Adrenal gland (tissue), 12 donors: ENCODE data around the gene C10orf143. TPM values are rescaled to one million over a fixed set of nuclear protein-coding genes. Genes with fewer than 3 reads are reported as not detected.

Experiments used
- DNase-seq, 7 donors: peaks; one replicate each; pipeline ENCODE4 v3.0.0-alpha.2; 2019 to 2020
- H3K27ac ChIP-seq, 5 donors: fragments of 200-600 bp; sonication (generic) in 4 of 5; 1 replicate in 3 of 5; 2 replicates in 2 of 5; pipeline versions ENCODE4 v1.5.1 to v1.8.0; 2016 to 2020; ENCODE audit warnings: mild to moderate bottlenecking in 1 of 5
- H3K27me3 ChIP-seq: fragments of 200-600 bp; 2 replicates; pipeline ENCODE4 v1.8.0; 2021
- H3K36me3 ChIP-seq, 2 donors: fragments of 200-600 bp; replicated peaks in 1 of 2; 1 replicate in 1 of 2; 2 replicates in 1 of 2; pipeline versions ENCODE4 v1.5.1 to v1.8.0; 2018 to 2022
- H3K4me1 ChIP-seq, 2 donors: fragments of 200-600 bp; replicated peaks in 1 of 2; 1 replicate in 1 of 2; 2 replicates in 1 of 2; pipeline versions ENCODE4 v1.5.1 to v1.8.0; 2018 to 2021
- H3K4me3 ChIP-seq, 4 donors: fragments of 200-600 bp; sonication (generic) in 3 of 4; one replicate each; pipeline ENCODE4 v1.5.1; 2016 to 2018
- H3K9me3 ChIP-seq, 3 donors: fragments of 200-600 bp; sonication (generic) in 1 of 3; replicated peaks in 1 of 3; 1 replicate in 2 of 3; 2 replicates in 1 of 3; pipeline versions ENCODE4 v1.5.1 to v1.8.0; 2016 to 2021
- CTCF ChIP-seq, 6 experiments: fragments of 450-650 bp in 4 of 6; fragments of 200-600 bp in 2 of 6; sonication (generic) in 1 of 6; IDR thresholded peaks; 1 replicate in 5 of 6; 2 replicates in 1 of 6; pipeline versions ENCODE4 v1.5.1 to v1.8.0; 2016 to 2021; ENCODE audit warnings: antibody characterized with exemption in 6 of 6, mild to moderate bottlenecking in 2 of 6, moderate library complexity in 1 of 6
- POLR2A ChIP-seq, 2 donors: fragments of 450-650 bp; IDR thresholded peaks; one replicate each; pipeline ENCODE4 v1.6.1; 2017; ENCODE audit warnings: antibody characterized with exemption in 2 of 2, mild to moderate bottlenecking in 2 of 2, moderate library complexity in 1 of 2
- WGBS, 4 donors: extraction: QIAGEN DNeasy Blood & Tissue Kit in 2 of 4; methylation state at CpG; one replicate each; pipeline versions ENCODE4 v1.1.5 to v1.1.7; 2013 to 2017; 5-methylcytosine and 5-hydroxymethylcytosine counted together
- intact Hi-C, 2 donors: fragments of 100-400 bp; cut with DNase I; formaldehyde crosslinking; loops; one replicate each; pipeline versions ENCODE4 v1.14.1 to v1.15.0; 2022 to 2023
- polyA plus RNA-seq, 3 donors: library from polyadenylated mRNA; stranded (reverse); fragments of 200-250 nt in 2 of 3; fragments of 350-450 nt in 1 of 3; fragmentation: Illumina TruSeq in 1 of 3; extraction: RNeasy Lipid Tissue Mini Kit (QIAGEN cat#74804) in 1 of 3; gene quantifications; one replicate each; pipeline ENCODE4 v1.2.3, GENCODE V29; 2013 to 2014
- total RNA-seq, 9 donors: library from RNA; depleted of rRNA in 4 of 9; stranded (reverse); fragments of >200 nt in 4 of 9; fragments of 120-200 nt in 1 of 9; fragmentation: NEBNext Ultra II Directional in 1 of 9; extraction: Animal tissue kit (Norgen Biotek cat#: 25700) in 1 of 9; gene quantifications; one replicate each; pipeline versions ENCODE4 v1.1.0 to v1.2.4, GENCODE V29; 2013 to 2023
- donor health status: healthy with polysubstance abuse.
- donor health status: Bipolar disorder and iron deficiency.
- donor health status: DM: yes; HTN: yes; CAD: no.
- donor health status: DM: no; HTN: no; CAD: no.
- donor health status: DM: no; HTN: no; CAD: no.
- donor health status: DM: yes; HTN: yes; CAD: no.

C10orf143 gene
- total and polyA plus RNA-seq, 12 donors, result 0.85 to 19.3 (median 5.2) TPM

GRCh38 chr10:130072247-130072646, 38.4 kb downstream of the C10orf143 start:
- no peaks in the 10 kb centered on the region for H3K36me3 ChIP-seq
- H3K4me1 ChIP-seq, result no peaks in the 10 kb centered on the region
- no peak for TF ChIP-seq POLR2A (IDR thresholded peaks at IDR 0.05)
- TF ChIP-seq CTCF (IDR thresholded peaks at IDR 0.05), result no peak
- H3K9me3 ChIP-seq, result peaks cover 0 to 5% (median 5%) of the 10 kb centered on the region in 3 donors
- no peak overlapping the region for H3K27ac ChIP-seq
- intact Hi-C loops, result no loop called here
- no peak overlapping the region for H3K4me3 ChIP-seq
- DNase-seq, result no peak
- H3K27me3 ChIP-seq, result no peaks in the 10 kb centered on the region

GRCh38 chr10:130067893-130068292, 42.7 kb downstream of the C10orf143 start:
- DNase-seq, result no peak
- Histone ChIP-seq H3K27me3 (no peaks in the 10 kb centered on the region), H3K4me1 (no peaks in the 10 kb centered on the region), H3K9me3 (peaks cover 0 to 5% (median 5%) of the 10 kb centered on the region in 3 donors), H3K4me3 (no peak overlapping the region), H3K36me3 (no peaks in the 10 kb centered on the region), H3K27ac (no peak overlapping the region)
- intact Hi-C loops, result no loop called here
- no peak for TF ChIP-seq POLR2A (IDR thresholded peaks at IDR 0.05)
- no peak for TF ChIP-seq CTCF (IDR thresholded peaks at IDR 0.05)
- WGBS, 4 donors, result 82 to 96% (median 91%) methylated on average over 4 to 6 of the region's 6 CpGs

- Histone ChIP-seq H3K4me3 (no peak overlapping the region), H3K27me3 (no peaks in the 10 kb centered on the region), H3K4me1 (no peaks in the 10 kb centered on the region), H3K36me3 (no peaks in the 10 kb centered on the region), H3K9me3 (no peaks in the 10 kb centered on the region), H3K27ac (no peak overlapping the region)
- TF ChIP-seq CTCF (IDR thresholded peaks at IDR 0.05) (no peak), POLR2A (IDR thresholded peaks at IDR 0.05) (no peak)
- intact Hi-C loops, result no loop called here
- DNase-seq, result no peak
- 92 to 98% (median 94%) methylated on average over 7 of the region's 7 CpGs for WGBS, 4 donors
Observed at GRCh38 chr10:130066743-130067142, 43.9 kb downstream of the C10orf143 start.

- no peak for TF ChIP-seq CTCF (IDR thresholded peaks at IDR 0.05)
- no peak for TF ChIP-seq POLR2A (IDR thresholded peaks at IDR 0.05)
- H3K4me3 ChIP-seq, result no peak overlapping the region
Observed at GRCh38 chr10:130065251-130065650, 45.4 kb downstream of the C10orf143 start.

More at GRCh38 chr10:130065251-130065650, 45.4 kb downstream of the C10orf143 start:
- H3K4me1 ChIP-seq, result no peaks in the 10 kb centered on the region
- no peaks in the 10 kb centered on the region for H3K27me3 ChIP-seq
- no peak overlapping the region for H3K27ac ChIP-seq
- DNase-seq, result no peak
- intact Hi-C loops, result no loop called here
- H3K36me3 ChIP-seq, result no peaks in the 10 kb centered on the region
- WGBS, 4 donors, result 83 to 94% (median 87%) methylated on average over 10 of the region's 10 CpGs
- no peaks in the 10 kb centered on the region for H3K9me3 ChIP-seq
